HTERT RPE-1 (cell line): ENCODE results near the gene DIS3L.
"Not testable (repeated sequence)": the region's sequence is repeated elsewhere in the genome, so short reads cannot be mapped to it uniquely, and the experiment has no call there.

Source experiments
- in situ Hi-C: fragments of 300-500 bp; cut with MboI; formaldehyde crosslinking; loops from 4 replicates; pipeline ENCODE4 v1.14.3; 2020; ENCODE audit warnings: low sequenced_read_pairs

Gene DIS3L

GRCh38 chr15:66276546-66276945 is 16.8 kb upstream of the DIS3L start:
- in situ Hi-C loops: no loop called here

- in situ Hi-C loops: no loop called here
Measured at GRCh38 chr15:66278056-66278455, 15.3 kb upstream of the DIS3L start.

GRCh38 chr15:66278671-66279070 is 14.7 kb upstream of the DIS3L start:
- in situ Hi-C loops: no loop called here

DNA sequence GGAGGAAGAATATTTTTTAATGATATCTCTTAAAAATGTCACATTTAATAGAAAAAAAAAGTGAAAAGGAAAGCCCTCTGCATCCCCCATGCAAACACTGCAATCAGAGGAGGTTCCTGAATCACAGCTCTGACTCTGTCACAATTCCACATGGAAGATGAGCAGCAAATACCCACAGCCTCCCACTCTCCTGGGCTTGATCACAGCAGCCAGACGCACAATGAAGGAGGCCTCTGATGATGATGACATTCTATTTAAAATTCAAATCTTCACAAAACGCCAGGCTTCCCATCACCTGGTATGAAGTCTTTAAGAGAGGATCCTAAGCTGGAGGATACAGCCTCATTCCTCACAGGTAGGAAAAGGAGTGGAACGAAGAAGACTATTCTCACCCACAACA is 9.1 kb upstream of the DIS3L start:
- in situ Hi-C loops: no loop called here

- in situ Hi-C loops: no loop called here
Measured at GRCh38 chr15:66285533-66286280, 7.7 kb upstream of the DIS3L start.

DNA sequence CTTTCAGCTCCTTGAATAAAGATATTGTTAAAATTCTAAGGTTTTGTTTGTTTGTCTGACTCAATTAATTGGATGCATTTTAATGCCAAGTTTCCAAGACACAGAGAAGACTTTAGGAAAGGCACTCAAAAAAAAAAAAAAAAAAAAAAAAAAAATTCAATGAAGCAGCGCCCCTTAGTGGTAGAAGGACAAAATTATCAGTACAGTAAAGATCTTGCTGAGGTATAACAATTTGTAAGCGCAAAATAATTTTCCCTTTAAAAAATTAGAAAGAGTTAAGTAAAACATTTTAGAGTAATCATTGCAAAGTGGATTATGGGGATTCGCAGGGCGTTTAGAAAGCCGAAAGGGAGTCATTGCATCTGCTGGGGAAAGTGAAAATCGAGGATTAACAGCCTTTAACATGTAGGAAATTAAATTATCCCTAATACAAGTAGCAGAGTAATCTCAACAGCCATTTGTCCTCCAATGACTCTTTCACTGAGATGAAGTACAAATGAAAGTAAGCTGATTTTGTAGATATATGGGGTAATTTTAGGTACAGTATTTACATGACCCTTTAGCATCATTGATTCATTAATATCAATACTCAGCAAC is 5.8 kb upstream of the DIS3L start:
- in situ Hi-C loops: no loop called here

- in situ Hi-C loops: no loop called here
Measured at GRCh38 chr15:66288093-66288492, 5.3 kb upstream of the DIS3L start.

GRCh38 chr15:66288551-66289185 is 4.7 kb upstream of the DIS3L start:
- in situ Hi-C loops: no loop called here

DNA sequence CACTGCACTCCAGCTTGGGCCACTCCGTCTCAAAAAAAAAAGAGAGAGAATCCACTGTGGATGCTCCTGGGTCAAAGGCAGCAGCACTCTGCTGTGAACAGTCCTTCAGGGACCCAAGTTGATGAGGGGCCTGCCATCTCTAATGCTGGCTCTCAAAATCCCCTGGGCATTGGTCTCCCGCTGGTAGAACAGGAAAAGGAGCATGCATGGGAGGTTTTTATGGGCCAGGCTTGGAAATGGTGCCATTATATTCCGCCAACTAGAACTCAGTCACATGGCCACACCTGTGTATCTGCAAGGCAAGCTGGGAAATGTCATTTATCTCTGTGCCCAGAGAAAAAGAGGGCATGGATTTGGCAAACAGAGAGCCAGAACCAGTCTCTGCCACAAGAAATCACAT is 3.4 kb upstream of the DIS3L start:
- in situ Hi-C loops: no loop called here

GRCh38 chr15:66290518-66290917 is 2.9 kb upstream of the DIS3L start:
- in situ Hi-C loops: no loop called here

- in situ Hi-C loops: no loop called here
Measured at GRCh38 chr15:66291816-66292570, 1.4 kb upstream of the DIS3L start.

DNA sequence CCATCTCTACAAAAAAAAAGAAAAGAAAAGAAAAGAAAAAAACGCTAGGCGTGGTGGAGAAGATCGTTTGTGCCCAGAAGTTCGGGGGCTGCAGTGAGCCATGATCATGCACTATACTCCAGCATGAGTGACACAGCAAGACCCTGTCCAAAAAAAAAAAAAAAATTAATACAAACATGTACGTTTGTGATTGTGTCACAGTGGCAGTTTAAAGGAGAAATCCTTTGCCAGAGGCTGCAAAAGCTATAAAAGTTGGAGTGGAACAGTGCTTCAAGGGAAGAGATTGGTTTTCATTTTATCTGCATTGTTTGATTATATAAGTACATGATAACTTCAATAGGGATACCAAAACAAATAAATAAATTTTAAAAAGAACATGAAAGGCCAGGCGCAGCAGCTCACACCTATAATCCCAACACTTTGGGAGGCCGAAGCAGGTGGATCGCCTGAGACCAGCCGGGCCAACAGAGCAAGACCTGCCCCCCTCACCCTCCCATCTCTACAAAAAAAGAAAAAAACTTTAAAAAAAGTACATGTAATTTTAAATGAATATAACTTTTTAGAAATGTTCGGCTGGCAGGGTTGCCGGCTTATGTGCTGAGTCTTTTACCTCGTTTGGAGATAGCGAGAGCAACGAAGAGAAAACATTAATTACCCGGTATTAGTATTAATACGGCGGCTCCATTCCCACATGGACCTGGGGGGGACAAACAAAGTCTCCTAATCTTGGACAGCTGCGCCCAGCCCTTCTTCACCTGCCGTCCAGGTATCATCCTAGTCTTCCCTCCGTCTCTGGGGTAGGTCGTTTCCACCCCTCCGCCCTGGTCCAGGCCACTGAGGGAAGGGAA is 573 bp upstream of the DIS3L start:
- in situ Hi-C loops: no loop called here

GRCh38 chr15:66294157-66294931 is 976 bp downstream of the DIS3L start:
- in situ Hi-C loops: no loop called here

GRCh38 chr15:66294932-66295235 is 1.5 kb downstream of the DIS3L start:
- in situ Hi-C loops: no loop called here

DNA sequence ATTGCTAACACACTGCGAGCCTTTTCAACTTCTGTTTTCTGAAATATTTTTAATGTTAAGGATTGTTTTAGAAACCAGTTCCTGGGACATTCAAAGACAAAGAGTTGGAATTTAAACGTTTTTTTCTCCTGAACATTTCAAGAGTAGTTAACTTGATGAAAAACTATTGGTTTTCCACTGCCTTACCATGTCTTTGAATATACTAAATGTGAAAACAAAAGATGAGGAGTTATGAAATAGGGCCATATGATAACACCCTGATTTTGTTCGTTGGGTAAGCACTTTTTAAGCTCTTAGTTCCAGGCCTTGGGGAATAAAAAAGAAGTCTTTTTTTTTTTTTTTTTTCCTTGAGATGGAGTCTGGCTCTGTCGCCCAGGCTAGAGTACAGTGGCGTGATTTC is 2.8 kb downstream of the DIS3L start:
- in situ Hi-C loops: no loop called here

- in situ Hi-C loops: no loop called here
Measured at GRCh38 chr15:66298803-66299251, 5.5 kb downstream of the DIS3L start.

DNA sequence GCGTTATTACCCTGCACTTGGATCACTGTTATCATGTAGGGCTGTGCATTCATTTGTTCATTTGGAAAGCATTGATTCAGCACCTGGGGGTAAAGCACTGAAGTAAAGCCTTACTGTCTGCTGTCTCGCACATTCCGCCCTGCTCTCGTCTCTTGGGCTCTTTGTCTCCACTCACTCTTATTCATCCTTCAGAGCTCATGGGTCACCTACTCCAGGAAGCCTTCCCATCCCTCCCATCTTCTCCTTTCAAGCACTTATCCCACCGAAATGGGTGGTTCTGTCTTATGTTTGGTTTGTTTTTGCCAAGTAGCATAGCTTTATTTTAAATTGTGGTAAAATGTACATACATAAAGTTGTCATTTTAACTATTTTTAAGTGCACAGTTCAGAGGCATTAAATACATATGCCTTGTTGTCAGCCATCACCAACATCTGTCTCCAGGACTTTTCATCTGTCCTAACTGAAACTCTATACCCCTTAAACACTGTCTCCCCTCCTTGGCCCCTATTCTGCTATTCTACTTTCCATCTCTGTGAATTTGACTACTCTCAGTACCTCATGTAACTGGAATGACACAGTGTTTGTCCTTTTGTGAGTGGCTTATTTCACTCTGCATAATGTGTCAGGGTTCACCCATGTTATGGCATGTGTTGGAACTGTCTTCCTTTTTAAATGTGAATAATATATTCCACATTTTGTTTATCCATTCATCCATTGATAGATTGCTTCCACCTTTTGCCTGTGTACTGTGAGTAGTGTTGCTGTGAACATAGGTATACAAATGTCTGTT is 9.3 kb downstream of the DIS3L start:
- in situ Hi-C loops: no loop called here

GRCh38 chr15:66304425-66304824 is 11.1 kb downstream of the DIS3L start:
- in situ Hi-C loops: not testable (repeated sequence)

- in situ Hi-C loops: no loop called here
Measured at GRCh38 chr15:66306381-66306780, 13.0 kb downstream of the DIS3L start.
